ENCODE results near the gene NPDC1.
"Not testable (repeated sequence)": the region's sequence is repeated elsewhere in the genome, so short reads cannot be mapped to it uniquely, and the experiment has no call there.

The NPDC1 gene

DNA sequence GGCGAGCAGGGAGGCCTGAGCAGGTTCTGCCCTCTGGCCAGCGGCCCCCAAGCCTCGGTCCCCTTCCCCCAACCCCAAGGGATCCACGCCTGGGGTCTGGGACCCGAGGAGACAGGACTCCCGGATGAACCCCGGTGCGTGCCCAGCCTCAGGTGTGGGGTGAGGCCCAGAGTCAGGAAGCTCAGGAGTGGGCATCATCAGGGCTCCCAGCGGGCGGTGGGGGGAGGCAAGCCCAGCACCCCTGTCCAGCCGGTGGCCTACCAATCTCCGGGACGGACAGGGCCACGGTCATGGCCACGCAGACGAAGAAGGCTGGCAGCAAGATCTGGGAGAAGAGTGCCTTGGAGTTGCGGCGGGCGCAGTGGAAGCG lies 32.4 kb downstream of the NPDC1 start:
- DNase-seq (ENCODE audit: low read depth in 4 of 4, low spot score in 1 of 4): no peak

DNA sequence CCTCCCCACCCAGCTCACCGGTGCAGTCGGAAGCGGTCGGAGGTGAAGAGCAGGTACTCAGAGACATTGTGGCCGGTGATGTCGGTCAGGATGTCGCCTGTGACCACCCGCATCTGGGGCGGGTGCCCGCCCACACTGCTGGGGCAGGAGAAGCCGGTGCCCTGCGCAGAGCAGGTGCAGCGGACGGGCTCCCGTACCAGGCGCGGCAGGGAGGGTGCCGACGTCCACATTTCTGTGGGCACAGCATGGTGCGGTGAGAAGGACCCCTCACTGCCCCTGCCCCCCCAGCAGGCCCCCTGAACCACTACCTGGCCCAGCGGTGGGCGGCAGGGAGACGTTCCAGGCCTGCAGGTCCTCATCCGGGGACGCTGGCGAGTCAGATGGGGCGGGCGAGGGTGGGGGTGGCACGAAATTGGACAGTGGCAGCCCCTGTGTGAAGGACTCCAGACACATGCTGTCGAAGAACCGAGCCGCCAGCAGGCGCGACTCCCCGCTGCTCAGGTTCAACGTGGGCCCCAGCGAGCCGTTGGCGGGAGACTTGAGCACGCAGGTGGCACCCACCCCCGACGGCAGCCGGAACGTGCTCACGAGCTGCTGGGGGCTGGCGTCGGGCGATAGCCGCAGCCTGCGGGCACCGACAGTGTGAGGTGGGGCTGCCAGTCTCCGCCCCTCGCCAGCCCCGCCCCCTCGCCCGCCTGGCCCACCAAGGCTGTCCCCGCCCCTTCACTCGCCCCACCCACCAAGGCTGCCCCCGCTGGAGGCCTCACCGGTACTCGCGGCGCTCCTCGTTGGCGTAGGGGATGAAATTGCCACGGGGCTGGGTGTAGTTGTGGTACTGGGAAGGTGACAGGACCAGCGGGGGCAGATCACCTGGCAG lies 33.0 kb downstream of the NPDC1 start:
- no peak for DNase-seq (ENCODE audit: low read depth in 4 of 4, low spot score in 1 of 4)

DNA sequence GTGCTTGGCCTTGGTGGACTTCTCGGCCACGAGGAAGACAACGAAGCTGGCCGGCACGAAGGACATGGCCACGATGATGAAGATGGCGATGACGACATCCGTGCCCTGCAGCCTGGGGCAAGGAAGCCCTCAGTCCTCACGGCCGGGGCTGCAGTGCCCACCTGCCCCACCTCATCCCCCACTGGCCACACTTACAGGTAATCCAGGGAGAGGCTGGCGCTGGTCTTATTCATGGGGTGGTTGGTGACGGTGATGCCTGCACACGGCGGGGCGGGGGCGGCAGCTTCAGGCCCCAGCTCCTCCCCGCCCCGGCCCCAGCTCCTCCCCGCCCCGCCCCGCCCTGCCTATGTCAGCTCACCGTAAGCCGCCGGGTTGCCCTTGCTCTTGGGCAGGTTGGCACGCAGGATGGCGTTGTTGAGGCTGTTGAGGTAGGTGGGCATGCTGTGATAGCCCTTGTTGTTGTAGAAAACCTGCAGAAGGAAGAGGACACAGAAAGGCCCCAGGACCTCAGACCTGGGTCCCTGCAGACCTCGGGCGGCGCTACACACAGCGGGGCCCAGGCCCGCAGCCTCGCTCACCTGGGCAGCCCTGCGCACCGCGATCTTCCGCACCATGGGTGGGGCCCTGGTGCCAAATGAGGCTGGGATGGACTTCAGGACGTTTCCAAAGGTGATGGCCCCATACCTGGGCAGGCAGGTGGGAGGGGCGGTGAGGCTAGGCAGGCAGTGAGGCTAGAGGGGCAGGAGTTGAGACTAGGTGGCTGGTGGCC lies 33.9 kb downstream of the NPDC1 start:
- no peak for DNase-seq (ENCODE audit: low read depth in 4 of 4, low spot score in 1 of 4)

DNA sequence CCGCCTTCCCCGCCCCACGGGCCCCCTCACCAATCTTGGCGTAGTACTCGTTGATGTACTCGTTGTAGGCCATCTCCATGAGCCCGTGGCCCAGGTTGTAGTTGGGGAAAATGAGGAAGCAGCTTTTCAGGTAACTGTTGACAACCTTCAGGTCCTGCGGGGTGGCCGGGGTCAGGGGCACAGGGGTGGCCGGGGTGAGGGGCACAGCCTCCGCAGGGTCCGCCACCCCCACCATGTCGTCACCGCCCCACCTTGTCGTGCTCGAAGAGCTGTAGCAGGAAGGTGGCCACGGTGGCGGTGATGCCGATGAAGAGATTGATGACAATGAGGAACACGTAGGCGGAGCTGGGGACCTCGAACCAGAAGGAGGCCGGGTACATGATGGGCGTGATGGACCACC lies 34.8 kb downstream of the NPDC1 start:
- no peak for DNase-seq (ENCODE audit: low read depth in 4 of 4, low spot score in 1 of 4)

DNA sequence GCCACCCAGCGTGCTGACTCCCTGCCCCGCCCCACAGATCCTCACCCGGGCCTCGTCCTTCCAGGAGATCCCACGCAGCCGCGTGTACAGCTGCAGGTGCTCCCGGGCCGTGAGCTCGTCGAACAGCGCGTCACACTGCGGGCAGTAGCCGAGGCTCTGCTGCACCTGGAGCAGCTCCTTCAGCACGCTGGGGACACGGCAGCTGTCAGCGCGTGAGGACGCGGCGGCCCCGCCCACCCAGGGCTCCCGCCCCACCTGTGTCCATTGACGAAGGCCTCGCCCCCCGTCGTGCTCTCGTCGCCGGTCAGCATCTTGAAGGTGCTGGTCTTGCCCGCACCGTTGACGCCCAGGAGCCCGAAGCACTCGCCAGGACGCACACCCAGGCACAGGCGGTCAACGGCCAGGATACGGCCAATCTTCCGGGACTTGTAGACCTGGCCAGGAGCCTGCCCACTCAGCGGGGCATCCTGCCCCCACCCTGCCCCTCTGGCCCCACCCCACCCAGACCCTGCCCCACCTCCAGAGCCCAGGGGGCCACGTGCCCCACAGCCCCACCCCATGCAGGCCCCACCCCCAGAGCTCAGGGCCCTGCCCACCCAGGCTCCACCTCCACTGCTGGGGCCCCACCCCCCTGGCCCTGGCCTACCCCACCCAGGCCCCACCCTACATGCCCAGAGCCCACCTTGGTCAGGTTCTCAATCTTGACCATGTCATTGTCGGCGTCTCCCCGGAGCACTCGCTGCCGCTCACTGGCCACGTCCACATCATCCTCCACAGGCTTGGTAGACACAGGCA lies 35.8 kb downstream of the NPDC1 start:
- DNase-seq (ENCODE audit: low read depth in 4 of 4, low spot score in 1 of 4): no peak

- DNase-seq (ENCODE audit: low read depth in 4 of 4, low spot score in 1 of 4): no peak
These were observed 36.8 kb downstream of the NPDC1 start for GRCh38 chr9:137009217-137009616.

GRCh38 chr9:137008312-137008711 lies 37.7 kb downstream of the NPDC1 start:
- no peak for DNase-seq (ENCODE audit: low read depth in 4 of 4, low spot score in 1 of 4)

- DNase-seq (ENCODE audit: low read depth in 4 of 4, low spot score in 1 of 4): no peak
These were observed 38.1 kb downstream of the NPDC1 start for GRCh38 chr9:137007816-137008270.

DNA sequence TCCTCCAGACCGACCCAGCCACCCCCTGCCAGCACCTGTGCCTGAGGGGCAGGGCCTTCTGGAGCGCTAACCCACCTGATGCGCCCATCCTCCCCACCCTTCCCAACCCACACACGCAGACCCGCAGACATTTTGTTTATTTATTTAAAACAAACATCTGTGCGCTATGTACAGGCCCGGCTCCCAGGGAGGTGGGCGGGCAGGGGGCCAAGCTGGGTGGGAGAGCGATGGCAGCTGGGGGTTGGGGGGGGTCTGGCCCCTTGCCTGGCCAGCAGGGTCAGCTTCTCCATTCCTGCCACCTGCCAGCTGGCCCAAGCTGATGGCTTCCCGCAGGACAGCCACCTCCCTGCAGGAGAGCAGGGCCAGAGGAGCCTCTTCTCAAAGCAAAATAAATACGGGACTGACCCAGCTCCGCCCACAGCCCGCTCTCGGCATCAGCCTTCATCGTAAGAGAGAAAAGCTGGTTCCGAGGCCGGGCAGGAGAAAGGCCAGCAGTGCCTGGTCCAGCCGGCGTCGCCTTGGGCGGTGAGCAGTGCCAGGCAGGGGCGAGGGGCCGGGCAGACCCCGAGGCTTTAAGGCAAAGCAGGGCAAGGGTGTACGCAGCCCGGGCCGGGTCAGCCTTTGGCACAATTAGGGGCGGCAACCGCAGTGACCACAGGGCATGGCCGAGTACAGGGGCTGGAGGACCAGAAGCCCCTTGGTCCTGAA lies 38.7 kb downstream of the NPDC1 start:
- no peak for DNase-seq (ENCODE audit: low read depth in 4 of 4, low spot score in 1 of 4)

GRCh38 chr9:137006116-137007003 lies 39.6 kb downstream of the NPDC1 start:
- no peak for DNase-seq (ENCODE audit: low read depth in 4 of 4, low spot score in 1 of 4)

GRCh38 chr9:137004285-137004684 lies 41.7 kb downstream of the NPDC1 start:
- not testable (repeated sequence) for DNase-seq (ENCODE audit: low read depth in 4 of 4, low spot score in 1 of 4)

GRCh38 chr9:137002646-137003041 lies 43.3 kb downstream of the NPDC1 start:
- no peak for DNase-seq (ENCODE audit: low read depth in 4 of 4, low spot score in 1 of 4)

- DNase-seq (ENCODE audit: low read depth in 4 of 4, low spot score in 1 of 4): no peak
These were observed 43.9 kb downstream of the NPDC1 start for GRCh38 chr9:137001857-137002645.

DNA sequence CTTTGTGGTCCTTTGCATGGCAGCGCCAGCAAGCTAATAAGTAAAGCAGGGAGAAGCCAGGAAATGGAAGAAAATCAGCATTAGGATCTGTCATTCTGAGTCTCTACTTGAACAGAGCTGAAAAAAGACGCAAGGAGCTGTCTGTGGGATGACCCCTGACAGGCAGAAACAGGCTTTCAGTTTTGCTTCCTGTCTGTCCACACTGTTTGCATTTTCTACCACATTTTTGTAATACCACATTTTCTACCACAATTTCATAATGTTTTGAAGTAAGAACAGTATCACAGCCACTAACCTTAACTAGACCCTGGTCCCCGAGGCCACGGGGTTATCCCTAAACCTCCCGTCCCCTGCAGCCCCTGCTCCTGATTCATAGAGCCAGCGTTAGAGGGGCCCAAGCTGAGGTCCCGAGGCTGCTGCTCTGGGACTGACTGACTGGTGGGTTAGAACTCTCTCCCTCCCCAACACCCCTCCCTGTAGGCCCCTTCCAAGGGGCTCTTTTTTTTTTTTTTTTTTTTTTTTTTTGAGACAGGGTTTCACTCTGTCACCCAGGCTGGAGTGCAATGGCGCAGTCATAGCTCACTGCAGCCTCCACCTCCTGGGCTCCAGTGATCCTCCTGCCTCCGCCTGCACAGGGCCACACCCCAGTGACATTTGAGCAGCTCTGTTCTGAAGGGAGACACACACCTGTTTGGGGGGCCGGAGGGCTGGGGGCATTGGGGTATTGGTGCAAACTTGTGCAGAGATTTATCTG lies 45.6 kb downstream of the NPDC1 start:
- DNase-seq (ENCODE audit: low read depth in 4 of 4, low spot score in 1 of 4): no peak

GRCh38 chr9:136997830-136998234 lies 48.1 kb downstream of the NPDC1 start:
- no peak for DNase-seq (ENCODE audit: low read depth in 4 of 4, low spot score in 1 of 4)

GRCh38 chr9:136997371-136997770 lies 48.6 kb downstream of the NPDC1 start:
- no peak for DNase-seq (ENCODE audit: low read depth in 4 of 4, low spot score in 1 of 4)

DNA sequence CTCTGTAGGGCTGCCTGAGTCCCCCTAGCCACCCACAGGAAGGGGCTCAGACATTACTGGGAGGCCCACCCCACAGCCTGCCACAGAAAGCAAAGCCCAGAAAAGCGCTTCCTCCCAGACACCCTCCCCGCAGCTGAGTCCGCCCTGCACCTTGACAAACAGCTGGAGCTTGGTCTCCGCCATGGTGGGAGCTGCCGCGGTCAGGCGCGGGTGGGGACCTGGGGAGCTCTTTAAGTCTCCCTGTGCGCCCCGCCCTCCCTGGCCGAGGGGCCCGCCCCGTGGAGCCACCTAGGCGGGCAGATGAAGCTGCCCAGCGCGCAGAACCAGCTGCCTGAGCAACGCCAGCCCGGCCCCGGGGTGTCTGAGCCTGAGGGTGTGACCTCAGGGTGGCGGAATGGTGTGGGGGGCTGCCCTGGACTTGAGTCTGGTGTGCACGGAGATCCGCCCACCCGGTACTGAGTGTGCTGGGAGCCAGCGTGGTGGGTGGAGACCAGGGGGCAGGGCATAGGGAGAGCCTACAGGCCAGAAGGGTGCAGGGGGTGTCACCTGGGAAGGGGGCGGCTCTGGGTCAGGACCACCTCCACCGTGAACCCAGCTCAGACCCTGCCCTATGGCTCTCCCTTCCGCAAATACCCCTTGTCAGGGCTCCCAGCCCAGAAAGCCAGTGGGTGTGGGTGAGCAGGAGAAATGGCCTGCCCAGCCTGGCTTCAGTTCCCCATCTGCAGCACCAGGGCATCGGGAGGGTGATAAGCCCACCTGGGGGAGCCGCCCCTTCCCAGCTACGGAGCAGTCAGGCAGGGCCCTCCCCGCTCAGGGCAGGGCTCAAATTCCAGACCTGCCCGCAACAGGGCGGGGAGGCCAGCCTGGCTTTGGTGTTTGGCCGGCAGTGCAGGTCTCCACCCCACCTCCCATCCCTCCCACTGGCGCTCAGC lies 49.4 kb downstream of the NPDC1 start, which contains the start of gene CLIC3:
Gene CLIC3 (minus strand): TSS at position 208 of the 932 bp plus-strand sequence. CDS start 25 bp downstream, at position 183.
- no peak for DNase-seq (ENCODE audit: low read depth in 4 of 4, low spot score in 1 of 4)
